Measurements from ENCODE around the gene MAN2C1. TPM values are rescaled to one million over a fixed set of nuclear protein-coding genes. Genes with fewer than 3 reads are reported as not detected.

Gene MAN2C1
- total and polyA plus RNA-seq, 12 donors: 86.7 to 371 (median 108) TPM

- H3K27ac ChIP-seq: no peak overlapping the region
- peaks cover 0 to 2% (median 0%) of the 10 kb centered on the region in 11 donors for H3K9me3 ChIP-seq
- H3K4me1 ChIP-seq: peaks cover 0 to 9% (median 0%) of the 10 kb centered on the region in 9 donors
- H3K27me3 ChIP-seq: no peaks in the 10 kb centered on the region
- ATAC-seq: peak in 1 of 8 donors; percentile 2
- H3K4me3 ChIP-seq: no peak overlapping the region
- H3K36me3 ChIP-seq: peaks cover 0 to 62% (median 21%) of the 10 kb centered on the region in 9 donors
- intact Hi-C loops (cut with DNase I): no loop called here
- DNase-seq: no peak
- TF ChIP-seq, protein P1, sequence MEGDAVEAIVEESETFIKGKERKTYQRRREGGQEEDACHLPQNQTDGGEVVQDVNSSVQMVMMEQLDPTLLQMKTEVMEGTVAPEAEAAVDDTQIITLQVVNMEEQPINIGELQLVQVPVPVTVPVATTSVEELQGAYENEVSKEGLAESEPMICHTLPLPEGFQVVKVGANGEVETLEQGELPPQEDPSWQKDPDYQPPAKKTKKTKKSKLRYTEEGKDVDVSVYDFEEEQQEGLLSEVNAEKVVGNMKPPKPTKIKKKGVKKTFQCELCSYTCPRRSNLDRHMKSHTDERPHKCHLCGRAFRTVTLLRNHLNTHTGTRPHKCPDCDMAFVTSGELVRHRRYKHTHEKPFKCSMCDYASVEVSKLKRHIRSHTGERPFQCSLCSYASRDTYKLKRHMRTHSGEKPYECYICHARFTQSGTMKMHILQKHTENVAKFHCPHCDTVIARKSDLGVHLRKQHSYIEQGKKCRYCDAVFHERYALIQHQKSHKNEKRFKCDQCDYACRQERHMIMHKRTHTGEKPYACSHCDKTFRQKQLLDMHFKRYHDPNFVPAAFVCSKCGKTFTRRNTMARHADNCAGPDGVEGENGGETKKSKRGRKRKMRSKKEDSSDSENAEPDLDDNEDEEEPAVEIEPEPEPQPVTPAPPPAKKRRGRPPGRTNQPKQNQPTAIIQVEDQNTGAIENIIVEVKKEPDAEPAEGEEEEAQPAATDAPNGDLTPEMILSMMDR (IDR thresholded peaks at IDR 0.05): no peak
- WGBS, 2 donors: 87 to 90% methylated on average over 7 of the region's 7 CpGs
Measured at GRCh38 chr15:75354454-75354853, 14.0 kb downstream of the MAN2C1 start.

DNA sequence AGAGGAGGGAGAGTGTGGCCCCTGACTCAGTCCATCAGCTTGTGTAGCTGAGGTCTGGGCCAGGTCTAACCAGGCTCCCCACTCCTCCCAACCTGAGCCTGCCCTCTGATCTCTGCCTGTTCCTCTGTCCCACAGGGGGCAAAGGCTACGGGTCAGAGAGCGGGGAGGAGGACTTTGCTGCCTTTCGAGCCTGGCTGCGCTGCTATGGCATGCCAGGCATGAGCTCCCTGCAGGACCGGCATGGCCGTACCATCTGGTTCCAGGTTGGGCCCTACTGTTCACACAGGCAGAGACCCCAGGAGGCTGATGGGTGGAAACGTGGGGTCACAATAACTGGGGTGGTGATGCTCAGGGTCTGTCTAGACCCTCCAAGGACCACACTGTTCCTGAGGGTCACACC, 14.8 kb downstream of the MAN2C1 start:
- no peak overlapping the region for H3K4me3 ChIP-seq
- peaks cover 5 to 18% (median 7%) of the 10 kb centered on the region in 9 donors for H3K4me1 ChIP-seq
- intact Hi-C loops (cut with DNase I): no loop called here
- peaks cover 0 to 54% (median 21%) of the 10 kb centered on the region in 9 donors for H3K36me3 ChIP-seq
- TF ChIP-seq, protein P1 (IDR thresholded peaks at IDR 0.05): no peak
- H3K27ac ChIP-seq: no peak overlapping the region
- DNase-seq (no peak), ATAC-seq (no peak)
- H3K27me3 ChIP-seq: peaks cover 0 to 5% (median 0%) of the 10 kb centered on the region in 7 donors
- 87 to 89% methylated on average over 7 of the region's 7 CpGs for WGBS, 2 donors
- H3K9me3 ChIP-seq: peaks cover 0 to 7% (median 0%) of the 10 kb centered on the region in 11 donors

- no peak for ATAC-seq
- Histone ChIP-seq H3K27me3 (peaks cover 0 to 17% (median 0%) of the 10 kb centered on the region in 7 donors), H3K9me3 (peaks cover 0 to 7% (median 0%) of the 10 kb centered on the region in 11 donors), H3K27ac (no peak overlapping the region), H3K4me1 (peaks cover 5 to 29% (median 11%) of the 10 kb centered on the region in 9 donors), H3K4me3 (no peak overlapping the region), H3K36me3 (peaks cover 0 to 42% (median 12%) of the 10 kb centered on the region in 9 donors)
- DNase-seq: no peak
- intact Hi-C loops (cut with DNase I): no loop called here
- TF ChIP-seq, protein P1 (IDR thresholded peaks at IDR 0.05): no peak
- WGBS, 2 donors: 89 to 90% methylated on average over 16 of the region's 16 CpGs
Measured at GRCh38 chr15:75352186-75353080, 16.0 kb downstream of the MAN2C1 start.

DNA sequence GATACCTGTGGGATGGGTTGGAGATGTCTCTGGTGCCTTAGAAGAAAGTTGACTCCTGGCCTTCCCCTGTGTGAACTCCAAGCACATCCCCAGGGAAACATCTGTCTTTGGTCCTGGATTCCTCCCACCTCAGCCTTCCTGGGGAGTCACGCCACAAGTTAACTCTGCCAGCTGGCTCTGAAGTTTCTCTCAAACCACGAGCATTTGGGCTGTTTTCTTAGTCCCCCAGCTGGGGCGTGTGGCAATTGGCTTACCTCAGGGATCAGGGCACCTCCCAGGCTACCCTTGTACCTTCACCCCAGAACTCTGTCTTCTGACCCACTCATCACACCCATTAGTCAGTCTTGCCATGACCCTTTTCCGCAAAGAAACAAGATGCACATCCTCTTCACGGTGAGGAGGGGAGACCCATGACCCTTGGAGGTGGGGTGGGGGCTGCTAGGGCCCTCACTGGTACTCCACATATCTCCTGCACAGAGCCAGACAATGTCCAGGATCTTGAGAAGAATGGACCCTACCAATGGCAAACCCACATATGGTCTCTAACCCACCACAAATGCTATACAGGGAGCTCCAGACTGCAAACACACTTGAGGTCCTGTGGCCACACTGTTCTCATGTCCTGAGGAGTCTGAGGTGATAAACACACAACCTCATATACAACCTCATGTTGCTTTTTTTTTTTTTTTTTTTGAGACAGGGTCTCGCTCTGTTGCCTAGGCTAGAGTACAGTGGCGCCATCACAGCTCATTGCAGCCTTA, 17.6 kb downstream of the MAN2C1 start:
- Histone ChIP-seq H3K27me3 (peaks cover 0 to 32% (median 0%) of the 10 kb centered on the region in 7 donors), H3K4me1 (peaks cover 5 to 38% (median 18%) of the 10 kb centered on the region in 9 donors), H3K4me3 (no peak overlapping the region), H3K27ac (peak overlapping the region in 1 of 10 donors; percentile 10), H3K9me3 (peaks cover 0 to 7% (median 0%) of the 10 kb centered on the region in 11 donors), H3K36me3 (peaks cover 0 to 25% (median 1%) of the 10 kb centered on the region in 9 donors)
- ATAC-seq: no peak
- 75 to 81% methylated on average over 7 of the region's 7 CpGs for WGBS, 2 donors
- TF ChIP-seq, protein P1 (IDR thresholded peaks at IDR 0.05): no peak
- intact Hi-C loops (cut with DNase I): no loop called here
- no peak for DNase-seq
